ENCODE results near the gene PVALEF.

Gene PVALEF

DNA sequence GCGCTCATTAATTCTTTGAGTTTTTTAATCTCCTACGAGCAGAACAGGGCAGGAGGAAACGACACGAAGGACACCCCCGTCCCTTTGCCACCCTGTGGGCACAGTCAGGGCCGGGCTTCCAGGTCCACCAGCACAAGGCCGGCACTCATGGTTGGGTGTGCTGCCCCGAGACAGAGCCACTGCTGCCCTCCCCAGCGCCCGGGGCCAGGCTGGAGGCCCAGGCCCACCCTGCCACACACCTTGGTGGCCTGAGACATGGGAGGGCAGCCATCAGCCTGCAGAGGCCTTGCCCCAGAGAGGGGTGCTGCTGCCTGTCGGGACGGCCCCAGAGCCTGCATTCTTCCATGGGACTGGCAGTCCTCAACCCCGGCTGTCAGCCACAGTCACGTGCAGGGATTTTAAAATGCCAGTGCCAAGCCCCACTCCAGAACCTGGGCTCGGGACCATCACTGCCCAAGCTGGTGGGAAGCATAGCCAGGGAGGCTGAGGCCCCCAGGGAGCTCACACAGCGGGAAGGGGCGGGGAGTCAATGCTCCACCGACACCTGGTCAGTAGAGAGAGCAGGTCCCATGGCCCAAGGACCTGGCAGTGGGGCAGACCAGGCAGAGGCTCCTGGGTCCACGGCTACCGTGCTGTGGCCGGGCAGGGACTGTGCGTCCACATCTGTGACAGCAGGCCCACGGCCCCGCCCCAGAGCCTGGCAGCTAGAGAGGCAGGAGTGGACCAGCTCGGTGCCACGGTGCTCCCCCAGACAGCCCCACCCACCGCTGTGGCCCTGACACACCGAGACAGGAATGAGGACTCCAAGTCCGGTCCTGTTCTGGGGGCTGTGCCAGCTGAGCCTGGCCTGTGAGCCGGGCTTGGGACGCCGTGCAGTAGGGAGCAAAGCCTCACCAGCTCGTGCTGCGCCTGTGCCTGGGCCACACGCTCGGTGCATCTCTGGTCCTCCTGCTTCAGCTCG, 29.9 kb downstream of the PVALEF start:
- H3K9me3 ChIP-seq (ENCODE audit: severe bottlenecking) = no peaks in the 10 kb centered on the region
- H3K36me3 ChIP-seq (ENCODE audit: low read depth) = peaks cover 5% of the 10 kb centered on the region
- DNase-seq (ENCODE audit: low spot score) (no peak), ATAC-seq (ENCODE audit: low read depth) (no peak)
- H3K27ac ChIP-seq (ENCODE audit: poor library complexity, severe bottlenecking) = no peak overlapping the region
- TF ChIP-seq, protein P1, sequence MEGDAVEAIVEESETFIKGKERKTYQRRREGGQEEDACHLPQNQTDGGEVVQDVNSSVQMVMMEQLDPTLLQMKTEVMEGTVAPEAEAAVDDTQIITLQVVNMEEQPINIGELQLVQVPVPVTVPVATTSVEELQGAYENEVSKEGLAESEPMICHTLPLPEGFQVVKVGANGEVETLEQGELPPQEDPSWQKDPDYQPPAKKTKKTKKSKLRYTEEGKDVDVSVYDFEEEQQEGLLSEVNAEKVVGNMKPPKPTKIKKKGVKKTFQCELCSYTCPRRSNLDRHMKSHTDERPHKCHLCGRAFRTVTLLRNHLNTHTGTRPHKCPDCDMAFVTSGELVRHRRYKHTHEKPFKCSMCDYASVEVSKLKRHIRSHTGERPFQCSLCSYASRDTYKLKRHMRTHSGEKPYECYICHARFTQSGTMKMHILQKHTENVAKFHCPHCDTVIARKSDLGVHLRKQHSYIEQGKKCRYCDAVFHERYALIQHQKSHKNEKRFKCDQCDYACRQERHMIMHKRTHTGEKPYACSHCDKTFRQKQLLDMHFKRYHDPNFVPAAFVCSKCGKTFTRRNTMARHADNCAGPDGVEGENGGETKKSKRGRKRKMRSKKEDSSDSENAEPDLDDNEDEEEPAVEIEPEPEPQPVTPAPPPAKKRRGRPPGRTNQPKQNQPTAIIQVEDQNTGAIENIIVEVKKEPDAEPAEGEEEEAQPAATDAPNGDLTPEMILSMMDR (IDR thresholded peaks at IDR 0.05; ENCODE audit: poor library complexity, severe bottlenecking) = no peak
- H3K4me3 ChIP-seq (ENCODE audit: severe bottlenecking) = no peak overlapping the region
- no peaks in the 10 kb centered on the region for H3K27me3 ChIP-seq (ENCODE audit: insufficient read depth, poor library complexity, severe bottlenecking)
- H3K4me1 ChIP-seq (ENCODE audit: insufficient read depth, poor library complexity, severe bottlenecking) = no peaks in the 10 kb centered on the region

DNA sequence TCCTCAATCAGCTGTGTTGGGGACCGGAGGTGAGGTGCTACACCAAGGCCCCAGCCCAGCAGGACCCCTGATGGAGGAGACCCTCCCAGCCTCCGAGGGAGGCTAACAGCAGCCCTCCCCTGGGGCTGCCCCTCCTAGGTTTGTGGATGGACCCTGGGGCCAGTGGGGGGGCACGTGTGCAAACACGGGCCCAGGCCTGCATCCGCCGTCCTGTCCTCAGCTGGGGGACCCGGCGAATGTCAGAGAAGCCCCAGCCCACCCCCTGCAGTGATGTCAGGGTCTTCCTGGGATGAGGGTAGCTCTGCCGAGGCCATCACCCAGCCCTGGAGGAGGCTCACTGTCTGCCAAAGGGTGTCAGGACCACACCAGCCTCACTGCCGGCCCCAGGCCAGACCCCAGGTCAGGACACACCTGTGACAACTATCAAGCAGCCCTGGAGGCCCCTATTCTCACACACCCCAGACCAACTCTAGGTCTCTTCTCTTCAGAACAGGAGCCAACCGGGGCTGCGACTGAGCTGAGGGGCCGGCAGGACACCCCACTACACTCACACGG, 30.7 kb downstream of the PVALEF start:
- H3K27ac ChIP-seq (ENCODE audit: poor library complexity, severe bottlenecking) = no peak overlapping the region

DNA sequence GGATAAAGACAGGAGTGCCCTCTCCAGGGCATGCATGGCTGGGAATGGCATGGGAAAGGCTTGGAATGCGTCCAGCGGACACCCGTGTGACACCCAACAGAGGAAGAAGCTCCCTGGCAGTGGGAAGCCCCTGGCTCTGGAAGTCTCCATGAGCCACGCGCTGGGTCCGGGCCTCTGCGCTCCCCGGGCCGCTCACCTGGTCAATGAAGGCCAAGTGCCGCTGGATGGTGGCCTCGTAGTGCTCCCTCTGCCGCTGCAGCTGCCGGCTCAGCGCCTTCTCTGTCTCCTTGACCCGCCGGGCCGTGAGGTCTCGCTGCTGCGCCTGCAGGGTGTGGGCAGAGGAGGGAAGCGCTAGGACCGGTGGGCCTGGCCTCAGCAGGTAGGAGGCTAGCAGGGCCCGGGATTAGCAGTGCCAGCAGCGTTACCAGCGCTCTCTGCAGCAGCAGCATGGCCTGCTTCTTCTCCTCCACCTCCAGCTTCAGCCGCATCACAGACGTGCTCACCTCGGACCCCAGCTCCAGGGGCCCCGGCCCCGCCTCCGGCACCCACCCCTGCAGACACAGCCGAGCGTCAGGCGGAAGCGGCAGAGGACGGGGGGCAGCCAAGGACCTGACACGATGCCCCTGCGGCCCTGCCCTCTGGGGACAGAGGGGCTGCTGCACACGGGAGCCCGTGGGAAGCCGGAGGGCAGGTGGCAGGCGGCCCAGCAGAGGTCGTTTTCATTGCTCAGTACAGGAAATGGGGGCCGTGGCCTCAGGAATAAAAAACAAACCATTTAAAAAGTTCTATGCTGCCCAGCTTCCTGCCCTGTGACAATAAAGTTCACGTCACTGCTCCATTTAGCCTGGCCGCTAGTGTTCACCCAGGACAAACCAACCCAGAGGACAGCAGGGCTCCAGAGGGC, 31.4 kb downstream of the PVALEF start:
- H3K36me3 ChIP-seq (ENCODE audit: low read depth) = peaks cover 10% of the 10 kb centered on the region
- H3K27ac ChIP-seq (ENCODE audit: poor library complexity, severe bottlenecking) = no peak overlapping the region
- no peaks in the 10 kb centered on the region for H3K4me1 ChIP-seq (ENCODE audit: insufficient read depth, poor library complexity, severe bottlenecking)

More for the DNA sequence above, 30.7 kb downstream of the PVALEF start:
- no peaks in the 10 kb centered on the region for H3K4me1 ChIP-seq (ENCODE audit: insufficient read depth, poor library complexity, severe bottlenecking)
- ATAC-seq (ENCODE audit: low read depth) (no peak), DNase-seq (ENCODE audit: low spot score) (no peak)
- TF ChIP-seq, protein P1 (IDR thresholded peaks at IDR 0.05; ENCODE audit: poor library complexity, severe bottlenecking) = no peak
- H3K36me3 ChIP-seq (ENCODE audit: low read depth) = peaks cover 6% of the 10 kb centered on the region
- no peaks in the 10 kb centered on the region for H3K9me3 ChIP-seq (ENCODE audit: severe bottlenecking)
- no peak overlapping the region for H3K4me3 ChIP-seq (ENCODE audit: severe bottlenecking)
- H3K27me3 ChIP-seq (ENCODE audit: insufficient read depth, poor library complexity, severe bottlenecking) = no peaks in the 10 kb centered on the region

DNA sequence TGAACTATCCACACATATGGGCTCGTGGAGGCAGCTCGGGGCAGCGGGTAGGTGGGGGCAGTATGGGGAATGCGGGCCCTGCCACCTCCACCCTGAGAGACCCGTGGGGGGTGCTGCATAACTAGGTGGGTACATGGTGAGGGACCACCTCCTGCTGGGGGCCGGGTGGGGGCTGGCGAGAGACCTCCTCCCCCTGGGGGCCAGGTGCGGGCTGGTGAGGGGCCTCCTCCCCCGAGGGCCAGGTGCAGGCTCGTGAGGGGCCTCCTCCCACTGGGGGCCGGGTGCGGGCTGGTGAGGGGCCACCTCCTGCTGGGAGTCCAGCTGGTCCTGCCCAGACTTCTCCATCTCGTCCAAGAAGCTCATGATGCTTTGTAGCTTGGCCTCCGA, 32.1 kb downstream of the PVALEF start:
- H3K9me3 ChIP-seq (ENCODE audit: severe bottlenecking) = no peaks in the 10 kb centered on the region
- TF ChIP-seq, protein P1 (IDR thresholded peaks at IDR 0.05; ENCODE audit: poor library complexity, severe bottlenecking) = no peak
- ATAC-seq (ENCODE audit: low read depth) (no peak), DNase-seq (ENCODE audit: low spot score) (no peak)
- no peaks in the 10 kb centered on the region for H3K27me3 ChIP-seq (ENCODE audit: insufficient read depth, poor library complexity, severe bottlenecking)
- no peak overlapping the region for H3K27ac ChIP-seq (ENCODE audit: poor library complexity, severe bottlenecking)
- H3K36me3 ChIP-seq (ENCODE audit: low read depth) = peaks cover 10% of the 10 kb centered on the region
- no peaks in the 10 kb centered on the region for H3K4me1 ChIP-seq (ENCODE audit: insufficient read depth, poor library complexity, severe bottlenecking)
- H3K4me3 ChIP-seq (ENCODE audit: severe bottlenecking) = no peak overlapping the region

More for the DNA sequence above, 31.4 kb downstream of the PVALEF start:
- DNase-seq (ENCODE audit: low spot score) = no peak
- Histone ChIP-seq H3K9me3 (ENCODE audit: severe bottlenecking) (no peaks in the 10 kb centered on the region), H3K27me3 (ENCODE audit: insufficient read depth, poor library complexity, severe bottlenecking) (no peaks in the 10 kb centered on the region), H3K4me3 (ENCODE audit: severe bottlenecking) (no peak overlapping the region)
- ATAC-seq (ENCODE audit: low read depth) = no peak
- TF ChIP-seq, protein P1 (IDR thresholded peaks at IDR 0.05; ENCODE audit: poor library complexity, severe bottlenecking) = no peak
